Sigmoid colon (tissue), 7 donors: Measurements from ENCODE around the gene GPR180. TPM values are rescaled to one million over a fixed set of nuclear protein-coding genes. Genes with fewer than 3 reads are reported as not detected.

Experiments used
- DNase-seq: peaks from one replicate; pipeline ENCODE4 v3.0.0-alpha.2; 2019
- H3K27ac ChIP-seq, 4 donors: fragments of 200-600 bp; sonication (generic); one replicate each; pipeline ENCODE4 v1.5.1; 2016 to 2019; ENCODE audit warnings: mild to moderate bottlenecking in 1 of 4
- H3K27me3 ChIP-seq, 3 donors: fragments of 200-600 bp; sonication (generic); one replicate each; pipeline ENCODE4 v1.5.1; 2019; ENCODE audit warnings: mild to moderate bottlenecking in 1 of 3
- H3K36me3 ChIP-seq, 4 donors: fragments of 200-600 bp; sonication (generic); one replicate each; pipeline ENCODE4 v1.5.1; 2016 to 2019
- H3K4me1 ChIP-seq, 4 donors: fragments of 200-600 bp; sonication (generic); one replicate each; pipeline ENCODE4 v1.5.1; 2017 to 2019
- H3K4me3 ChIP-seq, 4 donors: fragments of 200-600 bp; sonication (generic); one replicate each; pipeline ENCODE4 v1.5.1; 2017 to 2019; ENCODE audit warnings: mild to moderate bottlenecking in 2 of 4, moderate library complexity in 1 of 4
- H3K9me3 ChIP-seq, 4 donors: fragments of 200-600 bp in 3 of 4; sonication (generic) in 3 of 4; one replicate each; pipeline versions ENCODE4 v1.5.1 to v1.6.1; 2013 to 2019
- EP300 ChIP-seq, 4 donors: sonication (generic); formaldehyde crosslinking; IDR thresholded peaks; one replicate each; pipeline ENCODE4 v1.6.1; 2017; ENCODE audit warnings: antibody characterized with exemption in 4 of 4
- POLR2A ChIP-seq, 2 donors: fragments of 450-650 bp; IDR thresholded peaks; one replicate each; pipeline ENCODE4 v1.6.1; 2016; ENCODE audit warnings: antibody characterized with exemption in 2 of 2, mild to moderate bottlenecking in 2 of 2, moderate library complexity in 2 of 2
- POLR2AphosphoS5 ChIP-seq, 4 donors: sonication (generic); formaldehyde crosslinking; IDR thresholded peaks; one replicate each; pipeline ENCODE4 v1.6.1; 2017; ENCODE audit warnings: antibody characterized with exemption in 4 of 4
- WGBS, 2 donors: extraction: QIAGEN DNeasy Blood & Tissue Kit; methylation state at CpG; one replicate each; pipeline ENCODE4 v1.1.7; 2013; 5-methylcytosine and 5-hydroxymethylcytosine counted together
- intact Hi-C: fragments of 100-400 bp; cut with DNase I; formaldehyde crosslinking; loops from one replicate; pipeline ENCODE4 v1.15.1; 2023
- polyA plus RNA-seq, 3 donors: library from polyadenylated mRNA; stranded (reverse); fragments of 200-250 nt; gene quantifications; one replicate each; pipeline ENCODE4 v1.2.3, GENCODE V29; 2013
- total RNA-seq, 4 donors: library from RNA; depleted of rRNA; stranded (reverse); fragments of >200 nt; gene quantifications; one replicate each; pipeline ENCODE4 v1.1.0, GENCODE V29; 2016
- TF ChIP-seq, protein P1 (sequence below), 4 experiments: fragments of 450-650 bp in 3 of 4; fragments of 200-600 bp in 1 of 4; IDR thresholded peaks; one replicate each; pipeline ENCODE4 v1.5.1; 2016 to 2019; ENCODE audit warnings: antibody characterized with exemption in 4 of 4, mild to moderate bottlenecking in 3 of 4, moderate library complexity in 2 of 4
- donor health status: healthy with polysubstance abuse.
- donor health status: Bipolar disorder and iron deficiency.
- donor health status: healthy.

Gene GPR180
- total and polyA plus RNA-seq, 7 donors, result 0.69 to 6.9 (median 4.9) TPM

- no peaks in the 10 kb centered on the region for H3K36me3 ChIP-seq
- intact Hi-C loops, result loop anchor here (2.0 kb wide), 1 partner anchor 804 kb away; no protein-coding TSS in a partner anchor
- 20 to 28% methylated on average over 5 of the region's 5 CpGs for WGBS, 2 donors
- H3K4me1 ChIP-seq, result no peaks in the 10 kb centered on the region
- TF ChIP-seq, protein P1, sequence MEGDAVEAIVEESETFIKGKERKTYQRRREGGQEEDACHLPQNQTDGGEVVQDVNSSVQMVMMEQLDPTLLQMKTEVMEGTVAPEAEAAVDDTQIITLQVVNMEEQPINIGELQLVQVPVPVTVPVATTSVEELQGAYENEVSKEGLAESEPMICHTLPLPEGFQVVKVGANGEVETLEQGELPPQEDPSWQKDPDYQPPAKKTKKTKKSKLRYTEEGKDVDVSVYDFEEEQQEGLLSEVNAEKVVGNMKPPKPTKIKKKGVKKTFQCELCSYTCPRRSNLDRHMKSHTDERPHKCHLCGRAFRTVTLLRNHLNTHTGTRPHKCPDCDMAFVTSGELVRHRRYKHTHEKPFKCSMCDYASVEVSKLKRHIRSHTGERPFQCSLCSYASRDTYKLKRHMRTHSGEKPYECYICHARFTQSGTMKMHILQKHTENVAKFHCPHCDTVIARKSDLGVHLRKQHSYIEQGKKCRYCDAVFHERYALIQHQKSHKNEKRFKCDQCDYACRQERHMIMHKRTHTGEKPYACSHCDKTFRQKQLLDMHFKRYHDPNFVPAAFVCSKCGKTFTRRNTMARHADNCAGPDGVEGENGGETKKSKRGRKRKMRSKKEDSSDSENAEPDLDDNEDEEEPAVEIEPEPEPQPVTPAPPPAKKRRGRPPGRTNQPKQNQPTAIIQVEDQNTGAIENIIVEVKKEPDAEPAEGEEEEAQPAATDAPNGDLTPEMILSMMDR (IDR thresholded peaks at IDR 0.05), result peak in 2 of 4 experiments; percentile 22 to 37
- TF ChIP-seq EP300 (IDR thresholded peaks at IDR 0.05), result no peak
- H3K27ac ChIP-seq, result no peak overlapping the region
- H3K27me3 ChIP-seq, result no peaks in the 10 kb centered on the region
- no peak overlapping the region for H3K4me3 ChIP-seq
- no peaks in the 10 kb centered on the region for H3K9me3 ChIP-seq
- no peak for DNase-seq
Observed at GRCh38 chr13:94674609-94675348, 73.1 kb downstream of the GPR180 start.

DNA sequence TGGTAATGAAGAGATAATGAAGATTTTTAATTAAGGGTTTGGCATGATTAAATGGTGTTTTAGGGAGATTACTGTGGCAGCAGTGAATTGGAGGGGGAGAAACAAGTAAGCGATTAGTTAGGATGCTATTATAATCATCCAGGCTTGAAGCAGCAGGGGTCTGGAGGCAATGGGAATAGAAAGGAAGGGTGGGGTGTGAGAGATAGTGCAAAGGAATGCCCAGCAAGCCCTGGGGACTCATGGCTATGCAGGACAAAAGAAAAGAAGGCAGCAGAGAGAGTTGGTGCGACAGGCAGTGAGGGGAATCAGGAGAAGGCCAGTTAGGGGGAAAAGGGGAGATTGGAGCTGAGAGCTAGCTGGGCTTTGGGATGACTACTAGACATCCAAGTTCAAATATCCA is 76.1 kb downstream of the GPR180 start:
- no peaks in the 10 kb centered on the region for H3K9me3 ChIP-seq
- H3K4me3 ChIP-seq, result no peak overlapping the region
- H3K4me1 ChIP-seq, result no peaks in the 10 kb centered on the region
- TF ChIP-seq, protein P1 (IDR thresholded peaks at IDR 0.05), result no peak
- TF ChIP-seq POLR2A (IDR thresholded peaks at IDR 0.05) (no peak), EP300 (IDR thresholded peaks at IDR 0.05) (no peak)
- no peaks in the 10 kb centered on the region for H3K27me3 ChIP-seq
- DNase-seq, result no peak
- H3K36me3 ChIP-seq, result no peaks in the 10 kb centered on the region
- intact Hi-C loops, result no loop called here
- WGBS, 2 donors, result 80 to 85% methylated on average over 2 of the region's 2 CpGs
- no peak overlapping the region for H3K27ac ChIP-seq

DNA sequence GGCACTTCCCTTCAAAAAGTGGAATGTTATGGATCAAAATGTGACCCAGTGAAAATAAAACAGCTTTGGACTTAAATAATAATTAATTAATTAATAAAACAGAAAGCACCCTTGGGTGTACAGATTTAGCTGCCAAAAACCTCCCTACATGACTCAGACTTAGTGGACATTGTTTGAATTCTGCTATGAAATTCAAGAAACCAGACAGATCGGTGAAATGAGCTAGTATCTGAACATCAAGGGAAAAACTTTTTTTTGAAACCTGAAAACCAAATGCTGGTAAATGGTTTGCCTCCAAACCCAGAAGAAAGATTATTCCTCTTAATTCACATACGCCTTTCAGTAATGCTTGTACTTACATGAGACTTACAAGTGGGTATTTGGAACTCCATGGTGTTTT is 77.2 kb downstream of the GPR180 start:
- intact Hi-C loops, result no loop called here
- WGBS, 2 donors, result 92% methylated on average over 2 of the region's 2 CpGs
- H3K36me3 ChIP-seq, result no peaks in the 10 kb centered on the region
- H3K27me3 ChIP-seq, result no peaks in the 10 kb centered on the region
- no peak overlapping the region for H3K4me3 ChIP-seq
- no peaks in the 10 kb centered on the region for H3K9me3 ChIP-seq
- no peak for DNase-seq
- H3K27ac ChIP-seq, result no peak overlapping the region
- H3K4me1 ChIP-seq, result no peaks in the 10 kb centered on the region
- TF ChIP-seq EP300 (IDR thresholded peaks at IDR 0.05), result no peak
- no peak for TF ChIP-seq POLR2AphosphoS5 (IDR thresholded peaks at IDR 0.05)
- TF ChIP-seq, protein P1 (IDR thresholded peaks at IDR 0.05), result no peak
- TF ChIP-seq POLR2A (IDR thresholded peaks at IDR 0.05), result no peak

GRCh38 chr13:94679614-94680013 is 78.0 kb downstream of the GPR180 start:
- Histone ChIP-seq H3K27me3 (no peaks in the 10 kb centered on the region), H3K9me3 (no peaks in the 10 kb centered on the region), H3K27ac (no peak overlapping the region), H3K4me1 (no peaks in the 10 kb centered on the region), H3K36me3 (no peaks in the 10 kb centered on the region), H3K4me3 (no peak overlapping the region)
- DNase-seq, result no peak
- 78 to 91% methylated on average over 6 of the region's 6 CpGs for WGBS, 2 donors
- intact Hi-C loops, result no loop called here
- TF ChIP-seq, protein P1 (IDR thresholded peaks at IDR 0.05), result no peak
- no peak for TF ChIP-seq POLR2AphosphoS5 (IDR thresholded peaks at IDR 0.05)
- no peak for TF ChIP-seq POLR2A (IDR thresholded peaks at IDR 0.05)
- TF ChIP-seq EP300 (IDR thresholded peaks at IDR 0.05), result no peak

- no peaks in the 10 kb centered on the region for H3K36me3 ChIP-seq
- H3K4me1 ChIP-seq, result no peaks in the 10 kb centered on the region
- no peak overlapping the region for H3K27ac ChIP-seq
- WGBS, 2 donors, result 72 to 73% methylated on average over 2 of the region's 2 CpGs
- no peak for TF ChIP-seq POLR2AphosphoS5 (IDR thresholded peaks at IDR 0.05)
- no peak for TF ChIP-seq POLR2A (IDR thresholded peaks at IDR 0.05)
- TF ChIP-seq, protein P1 (IDR thresholded peaks at IDR 0.05), result no peak
- TF ChIP-seq EP300 (IDR thresholded peaks at IDR 0.05), result no peak
- no peak overlapping the region for H3K4me3 ChIP-seq
- no peaks in the 10 kb centered on the region for H3K27me3 ChIP-seq
- no peak for DNase-seq
- intact Hi-C loops, result no loop called here
- no peaks in the 10 kb centered on the region for H3K9me3 ChIP-seq
Observed at GRCh38 chr13:94682229-94682628, 80.6 kb downstream of the GPR180 start.
